GM18499 (cell line): ENCODE measurements around the gene RPS28.
"Not testable (repeated sequence)": the region's sequence is repeated elsewhere in the genome, so short reads cannot be mapped to it uniquely, and the experiment has no call there.

Experiments used
- ATAC-seq: cut with Tn5 transposase; IDR thresholded peaks from one replicate; pipeline ENCODE4 v1.9.1; 2021; ENCODE audit warnings: moderate number of reproducible peaks; ENCODE audit not compliant: insufficient read depth, unreplicated experiment

The RPS28 gene

DNA sequence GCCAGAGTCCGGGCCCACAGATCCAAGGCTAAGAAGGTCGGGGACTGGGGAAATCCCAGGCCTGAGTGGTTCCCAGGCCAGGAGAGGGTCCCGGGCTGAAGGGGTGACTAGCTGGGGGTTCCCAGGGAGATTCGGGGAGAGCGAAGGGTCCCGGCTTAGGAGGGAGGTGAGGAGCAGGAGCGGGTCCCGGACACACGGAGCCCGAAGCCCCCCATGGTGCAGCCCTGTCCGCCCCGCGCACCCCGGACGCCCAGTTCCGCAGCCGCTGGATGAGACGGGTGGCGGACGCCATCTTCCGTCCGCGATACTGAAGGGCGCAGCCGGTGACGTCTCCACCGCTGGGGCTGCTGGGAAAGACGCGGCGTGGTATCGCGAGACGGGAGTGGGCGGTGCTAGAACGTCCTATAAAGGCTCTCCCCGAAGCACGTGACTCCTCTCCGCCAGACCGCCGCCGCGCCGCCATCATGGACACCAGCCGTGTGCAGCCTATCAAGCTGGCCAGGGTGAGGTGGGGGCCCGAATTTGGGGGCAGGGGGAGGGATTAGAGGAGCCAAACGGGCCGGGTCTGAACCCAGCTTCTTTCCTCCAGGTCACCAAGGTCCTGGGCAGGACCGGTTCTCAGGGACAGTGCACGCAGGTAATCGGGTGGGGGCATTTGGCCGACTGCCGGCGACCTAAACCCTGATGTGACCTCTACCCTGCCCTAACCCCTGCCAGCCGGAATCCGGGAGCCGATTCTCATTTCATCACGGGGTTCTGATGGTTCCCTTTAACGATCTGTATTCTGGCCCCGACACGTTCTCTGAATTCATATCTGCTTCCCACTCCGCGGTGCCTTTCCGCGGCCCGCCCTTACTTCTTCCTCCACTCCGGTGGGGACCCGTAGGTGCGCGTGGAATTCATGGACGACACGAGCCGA, at the start of gene RPS28, which contains the start of gene NDUFA7:
Gene RPS28 (plus strand): TSS at position 430 of the 919 bp plus-strand sequence. CDS start 35 bp downstream, at position 465.
Gene NDUFA7 (minus strand): TSS at position 309 of the 919 bp plus-strand sequence. CDS start 17 bp downstream, at position 292.
- no peak for ATAC-seq

- not testable (repeated sequence) for ATAC-seq
Measured at GRCh38 chr19:8276508-8276907, 44.8 kb upstream of the RPS28 start.

GRCh38 chr19:8291337-8291736, 30.0 kb upstream of the RPS28 start:
- ATAC-seq, result not testable (repeated sequence)

DNA sequence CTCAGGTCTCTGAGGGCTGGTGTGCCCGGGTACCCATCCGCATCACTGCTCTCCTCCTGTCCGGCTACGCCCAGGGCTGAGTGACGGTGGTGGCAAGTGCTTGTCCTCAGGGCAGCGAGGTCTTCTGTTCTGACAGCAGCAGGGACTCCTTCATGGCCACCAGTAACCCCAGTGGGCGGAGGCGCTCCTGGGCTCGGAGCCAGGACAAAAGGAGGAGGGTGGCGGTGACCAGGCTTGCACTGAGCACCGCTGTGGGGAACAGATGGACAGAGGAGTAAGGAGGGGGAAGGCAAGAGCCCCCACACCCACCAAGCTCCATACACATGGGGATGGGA, 19.0 kb upstream of the RPS28 start:
- no peak for ATAC-seq

DNA sequence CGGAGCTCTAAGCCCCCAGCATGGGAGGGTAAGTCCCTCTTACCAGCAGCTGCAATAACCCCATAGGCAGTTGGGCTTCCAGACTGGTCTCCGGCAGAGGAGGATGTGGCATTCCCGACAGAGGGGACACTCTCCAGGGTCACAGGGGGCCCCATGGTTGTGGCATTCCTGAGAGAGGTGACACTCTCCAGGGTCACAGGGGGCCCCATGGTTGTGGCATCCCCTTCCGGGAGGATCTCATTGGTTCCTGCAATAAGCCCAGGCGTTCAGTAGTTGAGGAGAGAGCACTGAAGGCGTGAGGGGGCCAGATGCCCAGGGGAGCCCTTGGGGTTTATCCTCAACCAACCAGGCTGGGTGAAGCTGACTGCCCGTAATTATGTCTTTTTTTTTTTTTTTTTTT, 18.6 kb upstream of the RPS28 start:
- no peak for ATAC-seq

DNA sequence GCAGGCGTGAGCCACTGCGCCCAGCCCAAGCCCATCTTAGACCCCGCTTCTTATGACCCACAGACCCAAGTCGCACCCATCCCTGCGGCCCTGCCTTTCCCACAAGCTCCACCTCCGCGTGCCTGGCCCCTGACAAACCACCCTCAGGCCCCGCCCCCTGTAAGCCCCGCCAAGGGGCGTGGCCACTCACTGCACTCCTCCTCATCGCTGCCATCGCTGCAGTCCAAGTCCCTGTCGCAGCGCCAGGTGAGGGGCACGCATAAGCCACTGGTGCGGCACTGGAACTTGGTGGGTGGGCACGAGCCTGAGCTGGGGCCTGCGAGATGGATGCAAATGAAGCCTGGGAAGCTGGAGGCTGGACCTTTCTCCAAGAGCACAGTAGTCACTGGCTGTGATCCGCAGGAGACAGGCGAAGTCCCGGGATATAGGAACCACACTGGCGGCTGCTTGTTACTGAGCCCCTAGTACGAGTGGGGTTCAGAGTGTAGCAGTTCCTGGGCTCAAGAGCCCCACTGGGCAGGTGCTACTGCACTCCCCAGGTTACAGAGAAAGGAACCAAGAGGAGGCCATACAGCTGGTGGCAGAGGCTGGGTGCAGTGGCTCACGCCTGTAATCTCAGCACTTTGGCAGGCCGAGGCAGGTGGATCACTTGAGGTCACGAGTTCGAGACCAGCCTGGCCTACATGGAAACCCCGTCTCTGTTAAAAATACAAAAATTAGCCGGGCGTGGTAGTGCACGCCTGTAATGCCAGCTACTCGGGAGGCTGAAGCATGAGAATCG, 16.3 kb upstream of the RPS28 start:
- ATAC-seq, result no peak

- no peak for ATAC-seq
Measured at GRCh38 chr19:8305798-8306197, 15.5 kb upstream of the RPS28 start.

GRCh38 chr19:8306235-8307054, 14.9 kb upstream of the RPS28 start:
- ATAC-seq, result no peak

GRCh38 chr19:8307400-8307964, 13.8 kb upstream of the RPS28 start:
- ATAC-seq, result no peak

GRCh38 chr19:8307965-8308866, 13.1 kb upstream of the RPS28 start, which contains the start of gene CD320:
Gene CD320, minus strand, starts transcription at chr19:8308358. Its CDS starts 68 bp downstream, at chr19:8308290.
- no peak for ATAC-seq

DNA sequence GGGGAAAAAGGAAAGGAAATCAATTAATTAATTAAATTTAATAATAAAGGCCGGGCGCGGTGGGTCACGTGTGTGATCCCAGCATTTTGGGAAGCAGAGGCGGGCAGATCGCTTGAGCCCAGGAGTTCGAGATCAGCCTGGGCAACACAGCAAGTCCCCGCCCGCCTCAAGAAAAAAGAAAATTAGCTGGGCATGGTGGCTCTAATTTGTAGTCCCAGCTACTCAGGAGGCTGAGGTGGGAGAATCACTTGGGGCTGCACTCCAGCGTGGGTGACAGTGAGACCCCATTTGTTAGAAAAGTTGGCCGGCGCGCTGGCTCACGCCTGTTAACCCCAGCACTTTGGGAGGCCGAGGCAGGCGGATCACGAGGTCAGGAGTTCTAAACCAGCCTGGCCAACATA, 12.4 kb upstream of the RPS28 start:
- no peak for ATAC-seq

DNA sequence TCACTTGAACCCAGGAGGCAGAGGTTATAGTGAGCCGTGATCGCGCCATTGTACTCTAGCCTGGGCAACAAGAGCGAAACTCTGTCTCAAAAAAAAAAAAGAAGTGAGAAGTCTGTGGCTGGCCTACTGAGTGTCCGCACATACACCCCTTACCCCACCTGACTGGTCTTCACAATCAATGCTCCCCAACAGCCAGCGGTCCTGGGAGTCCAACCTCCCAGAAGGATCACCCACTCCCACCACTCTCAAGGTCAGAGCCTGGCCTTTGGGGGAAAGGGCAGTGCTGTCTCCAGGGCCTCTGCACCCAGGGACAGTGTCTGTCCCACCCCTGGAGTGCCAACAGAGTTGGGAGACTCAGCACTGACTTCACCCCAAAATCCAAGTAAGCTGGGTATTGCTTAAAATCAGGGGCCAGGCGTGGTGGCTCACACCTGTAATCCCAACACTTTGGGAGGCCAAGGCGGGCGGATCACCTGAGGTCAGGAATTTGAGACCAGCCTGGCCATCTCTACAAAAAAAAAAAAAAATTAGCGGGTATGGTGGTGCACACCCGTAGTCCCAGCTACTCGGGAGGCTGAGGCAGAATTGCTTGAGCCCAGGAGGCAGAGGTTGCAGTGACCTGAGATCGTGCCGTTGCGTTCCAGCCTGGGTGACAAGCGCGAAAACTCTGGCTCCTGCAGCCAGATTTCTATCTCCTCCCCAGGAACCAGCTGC, 10.8 kb upstream of the RPS28 start:
- no peak for ATAC-seq

GRCh38 chr19:8311461-8312260, 9.6 kb upstream of the RPS28 start:
- no peak for ATAC-seq

DNA sequence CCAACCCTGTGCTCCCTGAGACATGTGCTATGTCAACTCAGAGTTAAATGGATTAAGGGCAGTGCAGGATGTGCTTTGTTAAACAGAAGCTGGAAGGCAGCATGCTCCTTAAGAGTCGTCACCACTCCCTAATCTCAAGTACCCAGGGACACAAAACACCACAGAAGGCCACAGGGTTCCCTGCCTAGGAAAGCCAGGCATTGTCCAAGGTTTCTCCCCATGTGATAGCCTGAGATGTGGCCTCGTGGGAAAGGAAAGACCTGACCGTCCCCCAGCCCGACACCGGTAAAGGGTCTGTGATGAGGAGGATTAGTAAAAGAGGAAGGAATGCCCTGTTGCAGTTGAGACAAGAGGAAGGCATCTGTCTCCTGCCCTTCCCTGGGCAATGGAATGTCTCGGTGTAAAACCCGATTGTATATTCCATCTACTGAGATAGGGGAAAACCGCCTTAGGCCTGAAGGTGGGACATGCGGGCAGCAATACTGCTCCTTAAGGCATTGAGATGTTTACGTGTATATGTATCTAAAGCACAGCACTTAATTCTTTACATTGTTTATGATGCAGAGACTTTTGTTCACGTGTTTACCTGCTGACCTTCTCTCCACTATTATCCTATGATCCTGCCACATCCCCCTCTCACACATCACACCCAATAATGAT, 6.2 kb upstream of the RPS28 start:
- not testable (repeated sequence) for ATAC-seq

GRCh38 chr19:8316351-8317125, 4.8 kb upstream of the RPS28 start:
- no peak for ATAC-seq

DNA sequence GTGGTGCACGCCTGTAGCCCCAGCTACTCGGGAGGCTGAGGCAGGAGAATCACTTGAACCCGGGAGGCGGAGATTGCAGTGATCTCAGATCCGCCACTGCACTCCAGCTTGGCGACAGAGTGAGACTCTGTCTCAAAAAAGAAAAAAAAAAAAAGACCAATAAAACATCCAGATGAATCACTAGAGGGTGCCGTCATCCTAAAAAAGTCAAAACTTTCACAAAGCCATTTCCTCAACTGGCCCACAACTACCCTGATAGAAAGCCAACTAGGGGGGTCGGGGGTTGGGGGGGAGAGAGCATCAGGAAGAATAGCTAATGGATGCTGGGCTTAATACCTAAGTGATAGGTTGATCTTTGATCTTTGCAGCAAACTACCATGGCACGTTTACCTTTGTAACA, 2.5 kb upstream of the RPS28 start:
- ATAC-seq, result not testable (repeated sequence)
